HL-60 (cell line): ENCODE data around the gene SLC39A2.

Experiments
- GABPA ChIP-seq: IDR thresholded peaks from 2 replicates; pipeline ENCODE4 v1.6.1; 2012; ENCODE audit warnings: low read depth
- POLR2AphosphoS5 ChIP-seq: IDR thresholded peaks from 2 replicates; pipeline ENCODE4 v1.6.1; 2012; ENCODE audit warnings: low read depth
- TF ChIP-seq, protein P1 (sequence below): IDR thresholded peaks from one replicate; pipeline ENCODE4 v1.5.1; 2011; ENCODE audit warnings: low read length, control low read depth, inconsistent platforms; ENCODE audit not compliant: insufficient read depth
- TF ChIP-seq, protein P2 (sequence below): IDR thresholded peaks from 2 replicates; pipeline ENCODE4 v1.6.1; 2012; ENCODE audit warnings: low read depth; ENCODE audit not compliant: insufficient replicate concordance

DNA sequence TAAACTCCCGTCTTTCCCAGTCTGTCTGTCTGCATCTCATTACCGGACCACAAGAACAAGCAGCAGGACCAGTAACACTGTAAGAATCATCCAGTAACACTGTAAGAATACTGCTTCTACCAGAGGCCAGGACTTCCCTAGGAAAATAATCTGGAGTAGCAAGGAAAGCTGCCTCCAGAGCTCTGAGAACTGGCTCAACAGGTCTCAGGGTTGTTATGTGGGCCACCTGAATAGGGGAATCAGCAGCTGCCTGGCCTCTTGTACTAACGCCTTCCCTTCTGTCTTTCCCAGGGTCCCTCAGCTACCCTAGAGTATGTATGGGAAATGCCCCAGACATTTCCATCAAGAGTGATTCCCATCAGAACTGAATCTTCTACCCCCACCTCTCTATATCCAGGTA, 954 bp upstream of the SLC39A2 start:
- TF ChIP-seq, protein P1, sequence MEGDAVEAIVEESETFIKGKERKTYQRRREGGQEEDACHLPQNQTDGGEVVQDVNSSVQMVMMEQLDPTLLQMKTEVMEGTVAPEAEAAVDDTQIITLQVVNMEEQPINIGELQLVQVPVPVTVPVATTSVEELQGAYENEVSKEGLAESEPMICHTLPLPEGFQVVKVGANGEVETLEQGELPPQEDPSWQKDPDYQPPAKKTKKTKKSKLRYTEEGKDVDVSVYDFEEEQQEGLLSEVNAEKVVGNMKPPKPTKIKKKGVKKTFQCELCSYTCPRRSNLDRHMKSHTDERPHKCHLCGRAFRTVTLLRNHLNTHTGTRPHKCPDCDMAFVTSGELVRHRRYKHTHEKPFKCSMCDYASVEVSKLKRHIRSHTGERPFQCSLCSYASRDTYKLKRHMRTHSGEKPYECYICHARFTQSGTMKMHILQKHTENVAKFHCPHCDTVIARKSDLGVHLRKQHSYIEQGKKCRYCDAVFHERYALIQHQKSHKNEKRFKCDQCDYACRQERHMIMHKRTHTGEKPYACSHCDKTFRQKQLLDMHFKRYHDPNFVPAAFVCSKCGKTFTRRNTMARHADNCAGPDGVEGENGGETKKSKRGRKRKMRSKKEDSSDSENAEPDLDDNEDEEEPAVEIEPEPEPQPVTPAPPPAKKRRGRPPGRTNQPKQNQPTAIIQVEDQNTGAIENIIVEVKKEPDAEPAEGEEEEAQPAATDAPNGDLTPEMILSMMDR: no peak
- TF ChIP-seq GABPA (no peak), POLR2AphosphoS5 (no peak)
- TF ChIP-seq, protein P2, sequence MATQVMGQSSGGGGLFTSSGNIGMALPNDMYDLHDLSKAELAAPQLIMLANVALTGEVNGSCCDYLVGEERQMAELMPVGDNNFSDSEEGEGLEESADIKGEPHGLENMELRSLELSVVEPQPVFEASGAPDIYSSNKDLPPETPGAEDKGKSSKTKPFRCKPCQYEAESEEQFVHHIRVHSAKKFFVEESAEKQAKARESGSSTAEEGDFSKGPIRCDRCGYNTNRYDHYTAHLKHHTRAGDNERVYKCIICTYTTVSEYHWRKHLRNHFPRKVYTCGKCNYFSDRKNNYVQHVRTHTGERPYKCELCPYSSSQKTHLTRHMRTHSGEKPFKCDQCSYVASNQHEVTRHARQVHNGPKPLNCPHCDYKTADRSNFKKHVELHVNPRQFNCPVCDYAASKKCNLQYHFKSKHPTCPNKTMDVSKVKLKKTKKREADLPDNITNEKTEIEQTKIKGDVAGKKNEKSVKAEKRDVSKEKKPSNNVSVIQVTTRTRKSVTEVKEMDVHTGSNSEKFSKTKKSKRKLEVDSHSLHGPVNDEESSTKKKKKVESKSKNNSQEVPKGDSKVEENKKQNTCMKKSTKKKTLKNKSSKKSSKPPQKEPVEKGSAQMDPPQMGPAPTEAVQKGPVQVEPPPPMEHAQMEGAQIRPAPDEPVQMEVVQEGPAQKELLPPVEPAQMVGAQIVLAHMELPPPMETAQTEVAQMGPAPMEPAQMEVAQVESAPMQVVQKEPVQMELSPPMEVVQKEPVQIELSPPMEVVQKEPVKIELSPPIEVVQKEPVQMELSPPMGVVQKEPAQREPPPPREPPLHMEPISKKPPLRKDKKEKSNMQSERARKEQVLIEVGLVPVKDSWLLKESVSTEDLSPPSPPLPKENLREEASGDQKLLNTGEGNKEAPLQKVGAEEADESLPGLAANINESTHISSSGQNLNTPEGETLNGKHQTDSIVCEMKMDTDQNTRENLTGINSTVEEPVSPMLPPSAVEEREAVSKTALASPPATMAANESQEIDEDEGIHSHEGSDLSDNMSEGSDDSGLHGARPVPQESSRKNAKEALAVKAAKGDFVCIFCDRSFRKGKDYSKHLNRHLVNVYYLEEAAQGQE: no peak
